ENCODE data around the gene CACNG8.

- TF ChIP-seq CTCF (IDR thresholded peaks at IDR 0.05) (no peak), POLR2A (IDR thresholded peaks at IDR 0.05) (no peak), EP300 (IDR thresholded peaks at IDR 0.05) (no peak)
Observed at GRCh38 chr19:53985863-53986262, 23.1 kb downstream of the CACNG8 start.

All from ovary (tissue), 3 donors.